GM18873 (cell line): ENCODE results near the gene PIAS4.

Experiments
- ATAC-seq: cut with Tn5 transposase; IDR thresholded peaks from one replicate; pipeline ENCODE4 v1.9.1; 2021; ENCODE audit warnings: mild to moderate bottlenecking, moderate library complexity, moderate number of reproducible peaks; ENCODE audit not compliant: unreplicated experiment, low FRiP score

Gene PIAS4

DNA sequence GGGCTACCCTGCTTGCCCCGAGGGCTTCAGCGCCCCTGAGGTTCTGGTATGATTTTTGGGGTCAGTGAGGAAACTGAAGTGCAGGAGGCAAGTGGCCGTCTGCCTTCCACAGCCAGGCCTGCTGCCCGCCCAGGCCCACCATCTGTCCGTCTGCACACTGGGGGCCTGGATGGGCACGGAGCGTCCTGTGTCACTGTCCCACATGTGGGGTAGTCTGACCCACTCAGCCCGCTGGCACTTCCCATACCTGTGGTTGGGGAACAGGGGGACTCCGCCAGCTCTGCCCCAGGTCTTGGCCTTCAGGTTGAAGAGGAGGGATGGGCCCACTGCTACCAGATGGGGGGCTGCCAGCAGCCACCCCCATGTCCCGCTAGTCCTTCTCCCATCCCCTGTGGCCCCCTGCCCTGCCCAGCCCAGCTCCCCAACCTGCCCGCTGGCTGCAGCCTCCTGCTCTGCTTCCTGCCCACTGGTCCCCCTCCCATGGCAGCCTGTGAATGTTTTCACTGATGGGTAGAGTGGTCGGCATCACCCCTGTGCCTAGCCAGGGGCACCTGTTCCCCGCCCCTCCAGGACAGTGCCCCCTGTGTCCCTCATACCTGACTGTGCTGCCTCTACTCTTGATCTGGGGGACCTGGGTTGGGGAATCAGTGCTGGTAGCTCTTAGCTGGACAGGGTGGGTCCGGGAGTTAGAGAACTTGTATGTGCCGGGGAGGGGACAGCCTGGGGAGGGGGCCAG, 9.5 kb downstream of the PIAS4 start:
- ATAC-seq: no peak

DNA sequence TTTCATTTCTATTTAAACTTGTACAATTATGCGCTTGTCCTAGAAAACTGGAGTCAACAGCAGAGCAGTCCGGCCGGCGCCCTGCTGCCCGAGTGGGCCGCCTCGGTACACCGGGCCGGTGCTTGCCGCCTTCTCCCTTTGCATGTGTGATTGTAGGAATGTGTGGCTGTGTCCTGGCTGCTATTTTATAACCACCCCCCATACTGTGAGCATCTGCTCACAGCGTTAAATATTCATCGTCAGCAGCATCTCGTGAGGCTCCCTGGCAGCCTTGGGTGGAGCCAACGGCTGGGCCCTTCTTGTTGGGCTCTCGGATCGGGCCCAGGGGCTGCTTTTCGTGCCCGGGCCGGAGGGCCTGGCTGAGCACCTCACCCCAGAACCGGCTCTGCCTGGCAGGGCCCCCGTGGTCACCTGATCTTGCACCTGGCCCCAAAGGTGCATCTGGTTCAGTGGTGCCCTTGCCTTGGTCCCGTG, 10.6 kb downstream of the PIAS4 start:
- ATAC-seq: no peak

DNA sequence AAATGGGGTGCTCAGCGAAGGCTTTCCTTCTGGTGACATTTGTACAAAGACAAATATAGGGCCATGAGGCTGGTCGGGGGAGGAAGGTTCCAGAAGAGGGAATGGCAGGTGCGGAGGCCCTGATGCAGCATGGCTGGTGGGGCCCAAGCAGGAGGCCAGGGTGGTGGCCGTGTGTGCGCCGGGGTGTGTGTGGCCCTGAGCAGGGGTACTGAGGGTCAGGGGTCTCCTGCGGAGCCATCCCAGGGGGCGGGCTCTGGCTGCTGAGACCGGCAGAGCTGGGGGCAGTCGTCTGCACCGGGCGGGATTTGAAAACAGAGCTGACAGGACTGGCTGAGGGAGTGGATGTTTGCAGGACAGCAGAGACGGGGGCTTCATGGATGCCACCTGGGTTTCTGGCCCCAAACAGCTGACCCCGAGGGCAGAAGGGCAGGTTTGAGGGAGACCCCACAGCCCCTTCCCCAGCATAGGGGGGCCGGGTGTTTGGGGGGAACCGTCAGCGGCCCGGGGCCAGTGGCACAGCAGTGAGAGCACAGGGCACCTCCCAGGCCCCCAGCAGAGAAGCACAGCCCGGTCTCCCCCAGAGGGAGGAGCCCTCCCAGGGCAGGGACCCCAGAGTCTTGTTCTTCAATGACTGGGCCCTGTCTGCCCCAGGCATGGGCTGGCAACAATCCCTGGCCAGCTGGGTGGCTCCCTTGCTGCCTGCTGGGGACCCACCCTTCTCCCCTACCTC, 11.4 kb downstream of the PIAS4 start:
- no peak for ATAC-seq

DNA sequence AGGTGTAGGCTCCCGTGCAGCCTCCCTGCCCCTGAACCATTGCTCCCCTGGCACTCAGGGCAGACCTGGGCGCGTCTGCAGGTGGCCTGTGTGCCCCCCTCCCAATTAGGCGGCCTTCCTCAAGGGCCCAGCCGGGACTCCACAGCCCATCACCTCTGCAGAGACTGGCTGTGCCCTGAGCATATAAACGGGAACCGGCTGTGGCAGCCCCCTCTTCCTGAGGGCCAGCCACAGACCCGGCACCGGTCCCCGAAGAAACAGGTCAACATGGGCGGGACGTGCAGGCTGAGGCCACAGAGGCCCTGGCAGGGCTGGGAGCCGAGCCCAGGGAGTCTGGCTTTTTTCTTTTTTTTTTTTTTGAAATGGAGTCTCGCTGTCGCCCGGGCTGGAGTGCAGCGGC, 12.0 kb downstream of the PIAS4 start:
- ATAC-seq: no peak

DNA sequence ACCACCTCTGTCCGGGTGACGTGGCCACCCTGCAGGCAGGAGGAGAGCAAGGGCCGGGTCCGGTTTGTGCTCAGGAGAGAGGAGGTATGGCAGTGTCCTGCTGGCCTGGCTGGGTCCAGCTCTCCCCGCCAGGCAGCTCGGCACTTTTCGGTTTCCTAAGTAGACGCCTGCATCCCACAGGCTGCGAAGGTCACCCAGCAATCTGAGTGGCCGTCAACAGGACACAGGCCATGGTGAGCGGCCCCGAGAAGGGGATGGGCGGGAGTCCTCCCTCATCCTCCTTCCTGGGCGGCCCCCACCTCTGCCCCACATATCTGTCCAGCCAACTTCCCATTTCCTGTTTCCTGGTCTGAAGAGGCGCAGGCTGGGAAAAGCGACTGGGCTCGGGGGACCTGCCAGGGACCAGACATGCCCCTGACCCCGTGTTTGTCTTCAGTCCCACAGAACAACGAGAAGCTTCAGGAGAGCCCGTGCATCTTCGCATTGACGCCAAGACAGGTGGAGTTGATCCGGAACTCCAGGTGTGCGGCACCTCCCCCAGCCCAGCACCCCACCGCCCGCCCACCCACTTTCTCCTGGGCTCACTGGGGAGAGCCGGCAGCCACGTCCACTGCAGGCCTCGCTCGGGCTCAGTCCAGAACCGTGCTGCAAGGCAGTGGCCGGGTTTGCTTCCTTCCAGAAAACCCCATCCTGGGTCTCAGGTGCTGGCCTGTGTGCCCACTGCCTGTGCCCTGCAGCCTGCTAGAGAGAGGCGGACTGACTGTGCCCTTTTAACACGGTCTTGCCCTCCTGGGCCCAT, 16.3 kb downstream of the PIAS4 start:
- no peak for ATAC-seq

DNA sequence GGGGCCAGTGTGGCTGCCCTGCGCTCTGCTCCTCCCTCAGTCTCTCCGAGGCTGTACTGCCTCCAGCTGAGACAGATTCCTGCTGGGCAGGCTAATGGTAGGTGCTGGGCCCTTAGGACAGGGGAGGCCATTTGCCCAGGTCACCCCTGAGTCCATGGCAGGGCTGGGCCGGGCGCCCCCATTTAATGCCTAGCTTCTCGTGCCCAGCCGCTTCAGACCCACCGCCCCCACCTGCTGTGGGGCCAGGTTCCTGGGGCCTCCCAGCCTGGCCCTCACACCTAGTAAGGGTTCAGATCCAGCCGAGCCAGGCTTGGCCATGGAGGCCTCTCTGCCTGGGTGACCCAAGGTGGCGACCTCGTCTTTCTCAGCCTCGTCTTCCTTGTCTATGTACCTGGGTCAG, 17.8 kb downstream of the PIAS4 start:
- no peak for ATAC-seq

DNA sequence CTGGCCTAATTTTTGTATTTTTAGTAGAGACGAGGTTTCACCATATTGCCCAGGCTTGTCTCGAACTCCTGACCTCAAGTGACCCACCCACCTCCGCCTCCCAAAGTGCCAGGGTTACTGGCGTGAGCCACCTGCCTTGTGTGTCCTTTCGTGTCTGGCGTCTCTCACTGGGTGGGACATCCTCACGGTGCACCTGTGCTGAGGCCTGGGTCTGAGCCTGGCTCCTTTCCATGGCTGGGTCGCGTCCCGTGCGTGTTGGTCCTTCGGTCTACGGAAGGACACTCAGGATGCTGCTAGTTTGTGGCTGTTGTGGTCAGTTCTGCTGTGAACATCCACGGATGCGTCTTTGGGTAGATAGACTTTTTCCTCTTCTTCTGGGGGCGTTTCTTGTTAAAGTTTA, 19.6 kb downstream of the PIAS4 start:
- ATAC-seq: no peak

DNA sequence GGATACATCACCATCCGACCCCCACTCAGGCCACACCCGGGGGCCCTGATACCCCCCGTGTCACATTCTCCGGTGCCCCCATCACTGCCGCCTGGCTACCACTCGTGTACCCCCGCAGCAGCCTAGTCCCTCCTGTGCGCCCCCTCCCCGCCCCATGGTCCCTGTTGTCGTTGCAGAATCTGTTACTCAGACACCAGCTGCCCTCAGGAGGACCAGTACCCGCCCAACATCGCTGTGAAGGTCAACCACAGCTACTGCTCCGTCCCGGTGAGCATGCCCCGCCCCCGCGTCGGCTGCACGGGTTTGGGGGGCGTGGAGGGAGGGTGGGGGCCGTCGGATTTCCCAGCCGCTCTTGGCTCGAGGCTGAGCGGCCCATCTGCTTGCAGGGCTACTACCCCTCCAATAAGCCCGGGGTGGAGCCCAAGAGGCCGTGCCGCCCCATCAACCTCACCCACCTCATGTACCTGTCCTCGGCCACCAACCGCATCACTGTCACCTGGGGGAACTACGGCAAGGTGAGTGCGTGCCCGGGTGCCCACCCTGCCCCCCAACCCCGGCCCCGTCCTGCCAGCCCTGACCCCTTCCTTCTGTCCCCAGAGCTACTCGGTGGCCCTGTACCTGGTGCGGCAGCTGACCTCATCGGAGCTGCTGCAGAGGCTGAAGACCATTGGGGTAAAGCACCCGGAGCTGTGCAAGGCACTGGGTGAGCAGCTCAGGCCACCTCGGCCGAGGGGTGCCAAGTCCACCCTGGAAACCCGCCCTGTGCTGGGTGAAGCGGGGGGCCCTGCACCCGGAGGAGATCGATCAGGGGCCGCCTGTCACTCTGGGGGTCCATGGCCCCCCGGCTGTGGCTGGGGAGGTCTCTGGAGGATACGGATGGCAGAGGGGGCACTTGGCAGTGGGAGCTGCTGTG, 21.1 kb downstream of the PIAS4 start:
- ATAC-seq: no peak

DNA sequence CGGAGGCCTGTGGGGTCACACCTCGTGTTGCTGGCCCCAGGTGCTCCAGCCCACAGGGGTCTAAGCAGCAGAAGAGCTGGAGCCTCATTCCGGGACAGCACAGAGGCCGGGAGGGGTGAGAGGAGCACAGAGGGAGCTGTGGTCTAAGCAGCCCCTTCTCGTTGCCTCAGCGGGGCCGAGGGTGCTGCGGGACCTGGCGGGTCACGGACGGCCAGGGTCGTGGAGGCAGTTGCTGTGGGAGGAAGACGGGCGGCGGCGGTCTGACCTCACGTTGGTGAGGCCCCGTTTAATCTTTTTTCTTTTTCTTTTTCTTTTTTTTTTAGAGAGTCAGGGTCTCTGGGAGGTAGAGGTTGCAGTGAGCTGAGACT, 21.7 kb downstream of the PIAS4 start:
- no peak for ATAC-seq

DNA sequence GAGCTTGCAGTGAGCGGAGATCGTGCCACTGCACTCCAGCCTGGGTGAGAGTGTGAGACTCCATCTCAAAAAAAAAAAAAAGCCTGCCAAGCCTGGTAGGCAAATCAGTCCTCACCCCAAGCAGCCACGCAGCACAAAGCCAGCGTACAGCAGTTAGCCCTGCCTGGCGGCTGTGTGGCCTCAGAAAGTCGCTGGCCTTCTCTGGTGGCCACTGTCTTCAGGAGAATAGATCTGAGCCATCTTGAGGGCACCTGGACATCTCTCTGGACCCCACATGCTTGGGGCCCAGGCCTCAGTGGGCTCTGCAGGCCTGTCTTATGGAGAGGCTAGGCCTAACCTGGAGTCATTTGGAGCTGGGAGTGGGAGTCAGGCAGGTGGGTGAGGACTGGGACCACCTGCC, 23.0 kb downstream of the PIAS4 start:
- ATAC-seq: no peak

DNA sequence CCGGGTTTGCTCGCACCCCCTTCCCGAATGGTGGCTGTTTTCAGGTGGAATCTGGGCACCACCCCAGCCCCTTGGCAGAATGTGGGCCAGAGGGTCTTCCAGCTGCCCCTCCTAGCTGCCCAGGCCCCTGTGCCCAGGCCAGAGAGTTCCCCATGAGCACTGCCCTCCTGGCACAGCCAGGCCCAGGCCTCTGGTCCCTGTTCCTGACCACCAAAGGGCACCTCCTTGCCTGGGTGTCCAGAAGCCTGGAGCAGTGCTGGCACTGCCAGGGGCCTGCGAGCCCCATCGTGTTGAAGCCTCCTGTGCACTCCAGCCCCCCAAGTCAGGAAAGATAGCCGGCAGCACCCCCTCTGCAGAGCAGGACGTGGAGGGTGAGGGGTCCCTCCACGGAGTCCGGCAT, 23.4 kb downstream of the PIAS4 start:
- no peak for ATAC-seq

DNA sequence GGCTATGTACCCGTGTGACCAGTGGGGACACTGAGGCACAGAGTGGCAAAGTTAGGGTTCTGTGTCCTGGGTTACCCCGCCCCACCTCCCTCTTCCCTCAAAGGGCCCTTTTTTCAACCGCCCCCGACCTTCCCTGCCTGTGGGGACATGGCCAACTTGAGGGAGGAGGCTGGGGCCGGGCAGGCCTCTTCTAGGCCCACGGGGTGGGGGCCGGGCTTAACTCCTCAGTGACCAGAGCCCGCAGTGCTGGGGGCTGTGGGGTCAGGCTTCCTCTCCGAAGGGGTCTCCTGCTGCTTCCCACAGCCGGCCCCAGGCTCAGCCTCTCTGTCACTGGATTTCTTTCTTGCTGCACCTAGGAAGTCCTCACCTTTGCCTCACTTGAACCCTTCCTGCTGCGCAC, 23.9 kb downstream of the PIAS4 start:
- ATAC-seq: no peak

DNA sequence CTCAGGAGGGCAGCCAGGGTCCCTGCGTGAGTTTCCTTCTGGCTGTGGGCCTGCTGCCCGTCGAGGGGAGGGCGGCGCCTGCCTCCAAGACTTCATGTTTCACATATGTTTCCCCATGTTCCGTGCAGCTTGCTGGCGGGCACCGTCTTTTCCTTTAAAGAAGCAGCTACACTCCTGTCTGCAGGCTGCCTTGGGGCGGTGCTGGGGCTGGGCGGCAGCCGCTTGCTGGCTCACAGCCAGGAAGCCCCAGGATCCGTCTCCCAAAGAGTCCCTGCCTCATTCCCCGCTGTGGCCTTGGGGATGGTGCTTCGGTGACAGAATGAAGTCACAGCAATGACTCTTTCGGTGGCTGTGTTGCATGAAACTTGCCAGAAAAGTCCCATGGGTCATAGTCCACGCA, 24.9 kb downstream of the PIAS4 start:
- ATAC-seq: no peak

DNA sequence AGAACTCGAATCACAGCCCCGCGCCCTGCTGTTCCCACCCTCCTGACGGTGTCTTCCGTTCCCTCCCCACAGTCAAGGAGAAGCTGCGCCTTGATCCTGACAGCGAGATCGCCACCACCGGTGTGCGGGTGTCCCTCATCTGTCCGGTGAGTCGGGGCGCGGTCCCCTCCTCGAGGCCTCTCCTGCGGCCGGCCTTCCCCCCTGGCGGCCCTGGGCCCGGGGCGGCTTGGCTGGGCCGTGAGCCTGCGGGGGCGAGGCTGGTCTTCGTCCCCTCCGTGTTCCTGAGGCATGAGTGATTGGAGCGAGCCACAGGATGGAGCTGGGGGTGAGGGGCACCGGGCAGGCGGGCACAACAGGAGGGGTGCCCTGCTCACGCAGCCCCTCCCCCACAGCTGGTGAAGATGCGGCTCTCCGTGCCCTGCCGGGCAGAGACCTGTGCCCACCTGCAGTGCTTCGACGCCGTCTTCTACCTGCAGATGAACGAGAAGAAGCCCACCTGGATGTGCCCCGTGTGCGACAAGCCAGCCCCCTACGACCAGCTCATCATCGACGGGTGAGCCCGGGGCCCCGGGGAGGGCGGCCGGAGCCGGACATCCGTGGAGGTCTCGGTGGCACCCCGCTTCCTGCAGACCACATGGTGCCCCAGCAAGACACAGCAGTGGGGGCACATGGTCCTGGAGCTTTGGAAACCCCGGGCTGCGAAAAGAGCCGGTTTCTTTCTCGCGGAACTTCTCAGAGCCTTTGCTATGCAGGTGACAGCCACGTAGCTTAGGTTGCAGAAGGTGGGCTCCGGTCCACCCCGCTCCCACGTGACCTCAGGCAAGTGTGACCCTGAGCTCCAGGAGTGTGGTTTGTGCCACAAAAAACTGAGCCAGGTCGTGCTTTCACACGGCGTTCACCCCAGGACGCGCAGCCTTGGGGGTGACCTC, 25.8 kb downstream of the PIAS4 start:
- ATAC-seq: no peak

DNA sequence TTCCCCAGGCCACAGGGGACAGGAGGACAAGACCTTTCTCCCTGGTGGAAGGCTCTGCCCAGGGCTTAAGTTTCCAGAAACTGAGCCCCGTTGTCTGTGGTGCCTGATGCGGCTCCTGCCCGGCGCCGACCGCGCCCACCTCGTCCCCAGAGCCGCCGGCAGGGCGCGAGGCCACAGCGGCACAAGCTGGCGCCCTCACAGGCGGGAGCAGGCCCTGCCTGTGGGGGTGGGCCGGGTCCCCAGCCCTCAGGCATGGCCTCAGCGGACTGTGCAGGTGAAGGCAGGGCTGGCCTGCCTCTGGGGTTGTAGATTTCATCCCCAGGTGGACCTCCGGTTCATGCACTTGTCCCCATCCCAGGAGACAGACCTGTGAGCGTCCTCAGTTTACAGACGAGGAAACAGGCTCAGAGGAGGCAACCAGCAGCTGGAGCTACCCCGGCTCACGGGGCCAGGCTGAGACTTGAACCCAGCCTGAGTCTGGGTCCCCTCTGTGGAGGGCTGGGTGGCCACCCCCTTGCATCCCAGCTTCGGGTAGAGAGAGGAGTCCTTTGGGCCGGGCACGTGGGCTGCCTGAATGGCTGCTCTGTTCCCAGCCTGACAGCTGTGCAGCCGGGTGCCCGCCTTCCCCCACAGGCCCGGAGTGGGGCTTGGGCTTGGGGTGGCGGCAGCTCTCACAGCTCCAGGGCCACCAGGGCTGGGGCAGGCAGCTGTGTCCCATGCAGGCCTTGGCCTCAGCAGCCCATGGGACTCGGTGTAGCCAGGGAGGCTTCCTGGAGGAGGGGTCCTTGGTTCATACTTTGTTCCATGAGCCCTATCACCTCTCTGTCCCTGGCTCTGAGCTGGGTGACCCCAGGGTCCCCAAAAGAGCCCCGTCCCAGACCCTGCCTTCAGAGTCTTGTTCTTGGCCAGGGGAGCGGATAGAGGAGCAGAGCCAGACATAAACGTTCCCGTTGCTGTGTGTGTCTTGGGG, 26.8 kb downstream of the PIAS4 start:
- ATAC-seq: no peak

DNA sequence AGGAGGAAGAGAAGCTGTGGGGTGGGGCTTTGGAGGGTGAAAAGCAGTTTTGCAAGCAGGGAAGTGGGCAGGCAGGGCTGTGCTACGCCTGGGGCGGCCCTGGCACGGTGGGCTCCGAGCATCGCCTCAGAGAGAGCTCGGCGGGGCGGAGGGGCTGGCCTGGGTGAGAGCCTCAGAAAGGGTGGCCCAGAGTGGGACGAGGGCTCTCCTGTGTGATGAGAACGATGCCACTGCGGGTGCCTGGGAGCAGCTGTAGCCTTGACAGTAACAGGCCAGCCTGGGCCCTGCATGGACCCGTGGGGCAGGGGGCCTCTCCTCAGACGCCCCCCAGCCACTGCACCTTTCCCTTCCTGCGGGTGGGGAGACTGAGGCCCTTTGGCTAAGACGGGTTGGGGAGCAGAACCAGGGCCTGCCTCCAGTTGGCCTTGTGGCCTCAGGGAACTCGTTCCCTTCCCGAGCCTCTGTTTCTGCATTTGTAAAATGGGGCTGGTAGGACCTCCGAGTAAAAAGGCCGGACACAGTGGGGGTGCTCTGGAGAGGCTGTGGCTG, 27.6 kb downstream of the PIAS4 start:
- no peak for ATAC-seq

DNA sequence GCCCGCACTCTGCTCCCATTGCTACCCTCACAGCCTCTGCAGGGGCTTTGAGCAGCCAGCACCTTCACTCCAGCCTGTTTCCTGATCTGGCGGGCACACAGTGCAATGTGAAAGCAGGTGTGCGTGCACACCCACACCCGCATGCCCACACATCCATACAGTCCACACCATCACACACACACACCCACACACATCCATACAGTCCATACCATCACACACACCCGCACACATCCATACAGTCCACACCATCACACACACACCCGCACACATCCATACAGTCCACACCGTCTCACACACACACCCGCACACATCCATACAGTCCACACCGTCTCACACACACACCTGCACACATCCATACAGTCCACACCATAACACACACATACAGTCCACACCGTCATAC, 28.0 kb downstream of the PIAS4 start:
- ATAC-seq: no peak
